ENCODE measurements around the gene SPARC.
"Not testable (repeated sequence)": the region's sequence is repeated elsewhere in the genome, so short reads cannot be mapped to it uniquely, and the experiment has no call there.

The SPARC gene

GRCh38 chr5:151686674-151687407 lies at the start of gene SPARC:
Gene SPARC, minus strand, starts transcription at chr5:151686915. Its CDS starts 10,727 bp downstream, at chr5:151676188.
- H3K4me3 ChIP-seq (ENCODE audit: low read depth, low read length): peak within 1 kb of the TSS; percentile 88

- no peak overlapping the region for H3K4me3 ChIP-seq (ENCODE audit: low read depth, low read length)
Observed at GRCh38 chr5:151735646-151736045, 48.9 kb upstream of the SPARC start.

GRCh38 chr5:151734064-151734408 lies 47.3 kb upstream of the SPARC start:
- H3K4me3 ChIP-seq (ENCODE audit: low read depth, low read length): no peak overlapping the region

GRCh38 chr5:151733358-151734063 lies 46.8 kb upstream of the SPARC start:
- H3K4me3 ChIP-seq (ENCODE audit: low read depth, low read length): no peak overlapping the region

- no peak overlapping the region for H3K4me3 ChIP-seq (ENCODE audit: low read depth, low read length)
Observed at GRCh38 chr5:151730381-151730780, 43.7 kb upstream of the SPARC start.

GRCh38 chr5:151729597-151729996 lies 42.9 kb upstream of the SPARC start:
- H3K4me3 ChIP-seq (ENCODE audit: low read depth, low read length): not testable (repeated sequence)

- no peak overlapping the region for H3K4me3 ChIP-seq (ENCODE audit: low read depth, low read length)
Observed at GRCh38 chr5:151724360-151724759, 37.6 kb upstream of the SPARC start.

GRCh38 chr5:151722546-151722945 lies 35.8 kb upstream of the SPARC start:
- no peak overlapping the region for H3K4me3 ChIP-seq (ENCODE audit: low read depth, low read length)

- no peak overlapping the region for H3K4me3 ChIP-seq (ENCODE audit: low read depth, low read length)
Observed at GRCh38 chr5:151721812-151722391, 35.2 kb upstream of the SPARC start.

GRCh38 chr5:151721087-151721646 lies 34.5 kb upstream of the SPARC start:
- H3K4me3 ChIP-seq (ENCODE audit: low read depth, low read length): no peak overlapping the region

GRCh38 chr5:151720215-151720614 lies 33.5 kb upstream of the SPARC start:
- H3K4me3 ChIP-seq (ENCODE audit: low read depth, low read length): no peak overlapping the region

GRCh38 chr5:151719228-151720000 lies 32.7 kb upstream of the SPARC start:
- no peak overlapping the region for H3K4me3 ChIP-seq (ENCODE audit: low read depth, low read length)

- no peak overlapping the region for H3K4me3 ChIP-seq (ENCODE audit: low read depth, low read length)
Observed at GRCh38 chr5:151718646-151719045, 31.9 kb upstream of the SPARC start.

GRCh38 chr5:151718153-151718552 lies 31.4 kb upstream of the SPARC start:
- no peak overlapping the region for H3K4me3 ChIP-seq (ENCODE audit: low read depth, low read length)

GRCh38 chr5:151717416-151717815 lies 30.7 kb upstream of the SPARC start:
- no peak overlapping the region for H3K4me3 ChIP-seq (ENCODE audit: low read depth, low read length)

GRCh38 chr5:151709109-151709735 lies 22.5 kb upstream of the SPARC start:
- no peak overlapping the region for H3K4me3 ChIP-seq (ENCODE audit: low read depth, low read length)

GRCh38 chr5:151708126-151708525 lies 21.4 kb upstream of the SPARC start:
- no peak overlapping the region for H3K4me3 ChIP-seq (ENCODE audit: low read depth, low read length)

- no peak overlapping the region for H3K4me3 ChIP-seq (ENCODE audit: low read depth, low read length)
Observed at GRCh38 chr5:151707567-151707966, 20.9 kb upstream of the SPARC start.

- H3K4me3 ChIP-seq (ENCODE audit: low read depth, low read length): no peak overlapping the region
Observed at GRCh38 chr5:151706906-151707305, 20.2 kb upstream of the SPARC start.

GRCh38 chr5:151703780-151704179 lies 17.1 kb upstream of the SPARC start:
- no peak overlapping the region for H3K4me3 ChIP-seq (ENCODE audit: low read depth, low read length)

GRCh38 chr5:151703227-151703626 lies 16.5 kb upstream of the SPARC start:
- H3K4me3 ChIP-seq (ENCODE audit: low read depth, low read length): no peak overlapping the region

Data from iPS-11a (cell line).